ENCODE measurements around the gene RTRAF. TPM values are rescaled to one million over a fixed set of nuclear protein-coding genes. Genes with fewer than 3 reads are reported as not detected.

RTRAF gene
- total and polyA plus RNA-seq, 2 of the 8 experiments (the other 6 are each of a cell fraction or from before 2014, with no cell fraction given) = 149 to 359 TPM

- TF ChIP-seq, protein P1, sequence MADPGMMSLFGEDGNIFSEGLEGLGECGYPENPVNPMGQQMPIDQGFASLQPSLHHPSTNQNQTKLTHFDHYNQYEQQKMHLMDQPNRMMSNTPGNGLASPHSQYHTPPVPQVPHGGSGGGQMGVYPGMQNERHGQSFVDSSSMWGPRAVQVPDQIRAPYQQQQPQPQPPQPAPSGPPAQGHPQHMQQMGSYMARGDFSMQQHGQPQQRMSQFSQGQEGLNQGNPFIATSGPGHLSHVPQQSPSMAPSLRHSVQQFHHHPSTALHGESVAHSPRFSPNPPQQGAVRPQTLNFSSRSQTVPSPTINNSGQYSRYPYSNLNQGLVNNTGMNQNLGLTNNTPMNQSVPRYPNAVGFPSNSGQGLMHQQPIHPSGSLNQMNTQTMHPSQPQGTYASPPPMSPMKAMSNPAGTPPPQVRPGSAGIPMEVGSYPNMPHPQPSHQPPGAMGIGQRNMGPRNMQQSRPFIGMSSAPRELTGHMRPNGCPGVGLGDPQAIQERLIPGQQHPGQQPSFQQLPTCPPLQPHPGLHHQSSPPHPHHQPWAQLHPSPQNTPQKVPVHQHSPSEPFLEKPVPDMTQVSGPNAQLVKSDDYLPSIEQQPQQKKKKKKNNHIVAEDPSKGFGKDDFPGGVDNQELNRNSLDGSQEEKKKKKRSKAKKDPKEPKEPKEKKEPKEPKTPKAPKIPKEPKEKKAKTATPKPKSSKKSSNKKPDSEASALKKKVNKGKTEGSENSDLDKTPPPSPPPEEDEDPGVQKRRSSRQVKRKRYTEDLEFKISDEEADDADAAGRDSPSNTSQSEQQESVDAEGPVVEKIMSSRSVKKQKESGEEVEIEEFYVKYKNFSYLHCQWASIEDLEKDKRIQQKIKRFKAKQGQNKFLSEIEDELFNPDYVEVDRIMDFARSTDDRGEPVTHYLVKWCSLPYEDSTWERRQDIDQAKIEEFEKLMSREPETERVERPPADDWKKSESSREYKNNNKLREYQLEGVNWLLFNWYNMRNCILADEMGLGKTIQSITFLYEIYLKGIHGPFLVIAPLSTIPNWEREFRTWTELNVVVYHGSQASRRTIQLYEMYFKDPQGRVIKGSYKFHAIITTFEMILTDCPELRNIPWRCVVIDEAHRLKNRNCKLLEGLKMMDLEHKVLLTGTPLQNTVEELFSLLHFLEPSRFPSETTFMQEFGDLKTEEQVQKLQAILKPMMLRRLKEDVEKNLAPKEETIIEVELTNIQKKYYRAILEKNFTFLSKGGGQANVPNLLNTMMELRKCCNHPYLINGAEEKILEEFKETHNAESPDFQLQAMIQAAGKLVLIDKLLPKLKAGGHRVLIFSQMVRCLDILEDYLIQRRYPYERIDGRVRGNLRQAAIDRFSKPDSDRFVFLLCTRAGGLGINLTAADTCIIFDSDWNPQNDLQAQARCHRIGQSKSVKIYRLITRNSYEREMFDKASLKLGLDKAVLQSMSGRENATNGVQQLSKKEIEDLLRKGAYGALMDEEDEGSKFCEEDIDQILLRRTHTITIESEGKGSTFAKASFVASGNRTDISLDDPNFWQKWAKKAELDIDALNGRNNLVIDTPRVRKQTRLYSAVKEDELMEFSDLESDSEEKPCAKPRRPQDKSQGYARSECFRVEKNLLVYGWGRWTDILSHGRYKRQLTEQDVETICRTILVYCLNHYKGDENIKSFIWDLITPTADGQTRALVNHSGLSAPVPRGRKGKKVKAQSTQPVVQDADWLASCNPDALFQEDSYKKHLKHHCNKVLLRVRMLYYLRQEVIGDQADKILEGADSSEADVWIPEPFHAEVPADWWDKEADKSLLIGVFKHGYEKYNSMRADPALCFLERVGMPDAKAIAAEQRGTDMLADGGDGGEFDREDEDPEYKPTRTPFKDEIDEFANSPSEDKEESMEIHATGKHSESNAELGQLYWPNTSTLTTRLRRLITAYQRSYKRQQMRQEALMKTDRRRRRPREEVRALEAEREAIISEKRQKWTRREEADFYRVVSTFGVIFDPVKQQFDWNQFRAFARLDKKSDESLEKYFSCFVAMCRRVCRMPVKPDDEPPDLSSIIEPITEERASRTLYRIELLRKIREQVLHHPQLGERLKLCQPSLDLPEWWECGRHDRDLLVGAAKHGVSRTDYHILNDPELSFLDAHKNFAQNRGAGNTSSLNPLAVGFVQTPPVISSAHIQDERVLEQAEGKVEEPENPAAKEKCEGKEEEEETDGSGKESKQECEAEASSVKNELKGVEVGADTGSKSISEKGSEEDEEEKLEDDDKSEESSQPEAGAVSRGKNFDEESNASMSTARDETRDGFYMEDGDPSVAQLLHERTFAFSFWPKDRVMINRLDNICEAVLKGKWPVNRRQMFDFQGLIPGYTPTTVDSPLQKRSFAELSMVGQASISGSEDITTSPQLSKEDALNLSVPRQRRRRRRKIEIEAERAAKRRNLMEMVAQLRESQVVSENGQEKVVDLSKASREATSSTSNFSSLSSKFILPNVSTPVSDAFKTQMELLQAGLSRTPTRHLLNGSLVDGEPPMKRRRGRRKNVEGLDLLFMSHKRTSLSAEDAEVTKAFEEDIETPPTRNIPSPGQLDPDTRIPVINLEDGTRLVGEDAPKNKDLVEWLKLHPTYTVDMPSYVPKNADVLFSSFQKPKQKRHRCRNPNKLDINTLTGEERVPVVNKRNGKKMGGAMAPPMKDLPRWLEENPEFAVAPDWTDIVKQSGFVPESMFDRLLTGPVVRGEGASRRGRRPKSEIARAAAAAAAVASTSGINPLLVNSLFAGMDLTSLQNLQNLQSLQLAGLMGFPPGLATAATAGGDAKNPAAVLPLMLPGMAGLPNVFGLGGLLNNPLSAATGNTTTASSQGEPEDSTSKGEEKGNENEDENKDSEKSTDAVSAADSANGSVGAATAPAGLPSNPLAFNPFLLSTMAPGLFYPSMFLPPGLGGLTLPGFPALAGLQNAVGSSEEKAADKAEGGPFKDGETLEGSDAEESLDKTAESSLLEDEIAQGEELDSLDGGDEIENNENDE (IDR thresholded peaks at IDR 0.05; ENCODE audit: insufficient replicate concordance, low read length) = no peak
These were observed 39.3 kb upstream of the RTRAF start (continued) for GRCh38 chr14:51950007-51950406.

Data from H1 (cell line).